Astrocyte of the spinal cord (primary cell): ENCODE results near the gene PSMD3.
"Not testable (repeated sequence)": the region's sequence is repeated elsewhere in the genome, so short reads cannot be mapped to it uniquely, and the experiment has no call there.

Experiments
- DNase-seq: peaks from one replicate; pipeline ENCODE4 v3.0.0; 2011; ENCODE audit warnings: low read depth, low spot score
- H3K4me3 ChIP-seq: 2 replicates; pipeline ENCODE4 v1.5.1; 2011; ENCODE audit warnings: low read depth, mild to moderate bottlenecking, low read length, moderate library complexity
- in situ Hi-C: cut with HindIII; loops from 2 replicates; pipeline ENCODE4 v1.10.0; 2017; ENCODE audit warnings: low sequenced_read_pairs
- TF ChIP-seq, protein P1 (sequence below): IDR thresholded peaks from 2 replicates; pipeline ENCODE4 v1.5.1; 2012; ENCODE audit warnings: low read depth, mild to moderate bottlenecking, low read length, inconsistent platforms

PSMD3 gene

GRCh38 chr17:40000161-40000560, 19.6 kb downstream of the PSMD3 start:
- in situ Hi-C loops = no loop called here
- H3K4me3 ChIP-seq = no peak overlapping the region
- no peak for DNase-seq
- TF ChIP-seq, protein P1, sequence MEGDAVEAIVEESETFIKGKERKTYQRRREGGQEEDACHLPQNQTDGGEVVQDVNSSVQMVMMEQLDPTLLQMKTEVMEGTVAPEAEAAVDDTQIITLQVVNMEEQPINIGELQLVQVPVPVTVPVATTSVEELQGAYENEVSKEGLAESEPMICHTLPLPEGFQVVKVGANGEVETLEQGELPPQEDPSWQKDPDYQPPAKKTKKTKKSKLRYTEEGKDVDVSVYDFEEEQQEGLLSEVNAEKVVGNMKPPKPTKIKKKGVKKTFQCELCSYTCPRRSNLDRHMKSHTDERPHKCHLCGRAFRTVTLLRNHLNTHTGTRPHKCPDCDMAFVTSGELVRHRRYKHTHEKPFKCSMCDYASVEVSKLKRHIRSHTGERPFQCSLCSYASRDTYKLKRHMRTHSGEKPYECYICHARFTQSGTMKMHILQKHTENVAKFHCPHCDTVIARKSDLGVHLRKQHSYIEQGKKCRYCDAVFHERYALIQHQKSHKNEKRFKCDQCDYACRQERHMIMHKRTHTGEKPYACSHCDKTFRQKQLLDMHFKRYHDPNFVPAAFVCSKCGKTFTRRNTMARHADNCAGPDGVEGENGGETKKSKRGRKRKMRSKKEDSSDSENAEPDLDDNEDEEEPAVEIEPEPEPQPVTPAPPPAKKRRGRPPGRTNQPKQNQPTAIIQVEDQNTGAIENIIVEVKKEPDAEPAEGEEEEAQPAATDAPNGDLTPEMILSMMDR = no peak

- in situ Hi-C loops, H3K4me3 ChIP-seq, DNase-seq: not testable (repeated sequence)
These were observed 20.7 kb downstream of the PSMD3 start for GRCh38 chr17:40001335-40001734.

DNA sequence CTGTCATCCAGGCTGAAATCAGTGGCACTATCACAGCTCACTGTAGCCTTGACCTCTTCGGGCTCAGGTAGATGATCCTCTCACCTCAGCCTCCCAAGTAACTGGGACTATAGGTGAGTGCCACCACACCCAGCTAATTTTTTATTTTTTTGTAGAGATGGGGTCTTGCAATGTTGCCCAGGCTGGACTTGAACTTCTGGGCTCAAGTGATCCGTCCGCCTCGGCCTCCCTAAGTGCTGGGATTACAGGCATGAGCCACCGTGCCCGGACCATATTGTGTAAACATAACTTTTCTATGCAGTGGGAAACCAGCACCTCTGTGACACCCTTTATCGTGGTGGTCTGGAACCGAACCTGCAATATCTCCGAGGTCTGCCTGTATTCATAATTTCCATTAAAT, 23.5 kb downstream of the PSMD3 start:
- H3K4me3 ChIP-seq = no peak overlapping the region
- DNase-seq = no peak
- TF ChIP-seq, protein P1 = no peak
- in situ Hi-C loops = no loop called here

DNA sequence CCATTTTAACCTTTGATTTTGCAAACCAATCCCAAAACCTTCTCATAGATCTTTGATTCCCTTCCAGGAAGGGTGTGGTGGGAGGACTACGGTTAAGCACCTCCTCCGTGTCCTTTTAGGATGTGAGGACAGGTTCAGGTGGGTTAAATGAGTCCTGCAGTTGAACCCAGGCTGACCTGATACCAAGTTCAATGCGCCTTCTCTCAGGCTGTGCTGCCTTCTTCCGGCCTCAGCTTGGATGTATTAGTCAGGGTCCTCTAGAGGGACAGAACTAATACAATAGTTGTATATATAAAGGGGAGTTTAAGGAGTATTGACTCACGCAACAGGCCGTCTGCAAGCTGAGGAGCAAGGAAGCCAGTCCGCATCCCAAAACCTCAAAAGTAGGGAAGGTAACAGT, 24.1 kb downstream of the PSMD3 start:
- TF ChIP-seq, protein P1 = no peak
- no peak overlapping the region for H3K4me3 ChIP-seq
- in situ Hi-C loops = no loop called here
- DNase-seq = no peak

GRCh38 chr17:40005520-40005919, 24.9 kb downstream of the PSMD3 start:
- TF ChIP-seq, protein P1 = no peak
- no peak overlapping the region for H3K4me3 ChIP-seq
- in situ Hi-C loops = no loop called here
- no peak for DNase-seq

- H3K4me3 ChIP-seq, DNase-seq, in situ Hi-C loops: not testable (repeated sequence)
These were observed 30.4 kb downstream of the PSMD3 start for GRCh38 chr17:40010946-40011500.

DNA sequence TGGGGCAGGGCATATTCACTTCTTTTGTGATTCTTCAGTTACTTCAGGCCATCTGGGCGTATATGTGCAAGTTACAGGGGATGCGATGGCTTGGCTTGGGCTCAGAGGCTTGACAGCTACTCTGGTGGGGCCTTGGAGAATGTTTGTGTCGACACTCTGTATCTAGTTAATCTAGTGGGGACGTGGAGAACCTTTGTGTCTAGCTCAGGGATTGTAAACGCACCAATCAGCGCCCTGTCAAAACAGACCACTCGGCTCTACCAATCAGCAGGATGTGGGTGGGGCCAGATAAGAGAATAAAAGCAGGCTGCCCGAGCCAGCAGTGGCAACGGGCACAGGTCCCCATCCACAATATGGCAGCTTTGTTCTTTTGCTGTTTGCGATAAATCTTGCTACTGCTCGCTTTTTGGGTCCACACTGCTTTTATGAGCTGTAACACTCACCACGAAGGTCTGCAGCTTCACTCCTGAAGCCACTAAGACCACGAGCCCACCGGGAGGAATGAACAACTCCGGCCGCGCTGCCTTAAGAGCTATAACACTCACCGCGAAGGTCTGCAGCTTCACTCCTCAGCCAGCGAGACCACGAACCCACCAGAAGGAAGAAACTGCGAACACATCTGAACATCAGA, 31.5 kb downstream of the PSMD3 start:
- H3K4me3 ChIP-seq, DNase-seq, in situ Hi-C loops: not testable (repeated sequence)

- TF ChIP-seq, protein P1 = no peak
- H3K4me3 ChIP-seq = no peak overlapping the region
- in situ Hi-C loops = no loop called here
- DNase-seq = no peak
These were observed 33.9 kb downstream of the PSMD3 start for GRCh38 chr17:40014375-40014980.
